Umbilical cord (tissue), 2 donors: ENCODE measurements around the gene MRPS35. TPM values are rescaled to one million over a fixed set of nuclear protein-coding genes. Genes with fewer than 3 reads are reported as not detected.

Experiments used
- DNase-seq: peaks from one replicate; pipeline ENCODE4 v3.0.0-alpha.2; 2015; ENCODE audit warnings: low spot score
- total RNA-seq: library from RNA; depleted of rRNA; stranded (reverse); fragments of >200 nt; gene quantifications from one replicate; pipeline ENCODE4 v1.2.3, GENCODE V29; 2014; ENCODE audit warnings: low replicate concordance; ENCODE audit not compliant: insufficient read depth

The MRPS35 gene
- total RNA-seq, 1 donor from 2014 or later: 32.3 TPM

- no peak for DNase-seq
These were observed 61.9 kb downstream of the MRPS35 start for GRCh38 chr12:27772328-27773049.

- DNase-seq: no peak
These were observed 66.5 kb downstream of the MRPS35 start for GRCh38 chr12:27777141-27777540.

- DNase-seq: no peak
These were observed 67.6 kb downstream of the MRPS35 start for GRCh38 chr12:27778206-27778605.

- no peak for DNase-seq
These were observed 68.8 kb downstream of the MRPS35 start for GRCh38 chr12:27779416-27779919.

- DNase-seq: peak; percentile 84
These were observed 69.4 kb downstream of the MRPS35 start, which contains the start of the genes KLHL42 and MANSC4 for GRCh38 chr12:27779920-27780611. Gene KLHL42, plus strand, starts transcription at chr12:27780233. Its CDS starts 98 bp downstream, at chr12:27780331. Gene MANSC4, minus strand, starts transcription at chr12:27780236. Its CDS starts 8,960 bp downstream, at chr12:27771276.

GRCh38 chr12:27780612-27781408 is 70.2 kb downstream of the MRPS35 start:
- DNase-seq: peak; percentile 34

GRCh38 chr12:27781680-27782079 is 71.0 kb downstream of the MRPS35 start:
- peak; percentile 9 for DNase-seq

- no peak for DNase-seq
These were observed 71.8 kb downstream of the MRPS35 start for GRCh38 chr12:27782481-27782880.

GRCh38 chr12:27785882-27786570 is 75.4 kb downstream of the MRPS35 start:
- no peak for DNase-seq

GRCh38 chr12:27787559-27787958 is 76.9 kb downstream of the MRPS35 start:
- no peak for DNase-seq

- DNase-seq: no peak
These were observed 79.5 kb downstream of the MRPS35 start for GRCh38 chr12:27790179-27790578.

GRCh38 chr12:27794818-27795584 is 84.4 kb downstream of the MRPS35 start:
- DNase-seq: no peak

GRCh38 chr12:27796128-27796527 is 85.5 kb downstream of the MRPS35 start:
- no peak for DNase-seq

GRCh38 chr12:27797301-27798025 is 86.8 kb downstream of the MRPS35 start:
- no peak for DNase-seq

- no peak for DNase-seq
These were observed 90.2 kb downstream of the MRPS35 start for GRCh38 chr12:27800819-27801218.

- DNase-seq: no peak
These were observed 91.0 kb downstream of the MRPS35 start for GRCh38 chr12:27801630-27802029.

GRCh38 chr12:27802511-27802910 is 91.9 kb downstream of the MRPS35 start:
- DNase-seq: no peak

- DNase-seq: no peak
These were observed 92.3 kb downstream of the MRPS35 start for GRCh38 chr12:27802936-27803335.

GRCh38 chr12:27805238-27805637 is 94.6 kb downstream of the MRPS35 start:
- no peak for DNase-seq
